Adrenal gland (tissue), 12 donors: ENCODE measurements around the gene TPST1. TPM values are rescaled to one million over a fixed set of nuclear protein-coding genes. Genes with fewer than 3 reads are reported as not detected.

ENCODE experiments used
- DNase-seq, 7 donors: peaks; one replicate each; pipeline ENCODE4 v3.0.0-alpha.2; 2019 to 2020
- H3K27ac ChIP-seq, 5 donors: fragments of 200-600 bp; sonication (generic) in 4 of 5; 1 replicate in 3 of 5; 2 replicates in 2 of 5; pipeline versions ENCODE4 v1.5.1 to v1.8.0; 2016 to 2020; ENCODE audit warnings: mild to moderate bottlenecking in 1 of 5
- H3K27me3 ChIP-seq: fragments of 200-600 bp; 2 replicates; pipeline ENCODE4 v1.8.0; 2021
- H3K36me3 ChIP-seq, 2 donors: fragments of 200-600 bp; replicated peaks in 1 of 2; 1 replicate in 1 of 2; 2 replicates in 1 of 2; pipeline versions ENCODE4 v1.5.1 to v1.8.0; 2018 to 2022
- H3K4me1 ChIP-seq, 2 donors: fragments of 200-600 bp; replicated peaks in 1 of 2; 1 replicate in 1 of 2; 2 replicates in 1 of 2; pipeline versions ENCODE4 v1.5.1 to v1.8.0; 2018 to 2021
- H3K4me3 ChIP-seq, 4 donors: fragments of 200-600 bp; sonication (generic) in 3 of 4; one replicate each; pipeline ENCODE4 v1.5.1; 2016 to 2018
- H3K9me3 ChIP-seq, 3 donors: fragments of 200-600 bp; sonication (generic) in 1 of 3; replicated peaks in 1 of 3; 1 replicate in 2 of 3; 2 replicates in 1 of 3; pipeline versions ENCODE4 v1.5.1 to v1.8.0; 2016 to 2021
- CTCF ChIP-seq, 6 experiments: fragments of 450-650 bp in 4 of 6; fragments of 200-600 bp in 2 of 6; sonication (generic) in 1 of 6; IDR thresholded peaks; 1 replicate in 5 of 6; 2 replicates in 1 of 6; pipeline versions ENCODE4 v1.5.1 to v1.8.0; 2016 to 2021; ENCODE audit warnings: antibody characterized with exemption in 6 of 6, mild to moderate bottlenecking in 2 of 6, moderate library complexity in 1 of 6
- POLR2A ChIP-seq, 2 donors: fragments of 450-650 bp; IDR thresholded peaks; one replicate each; pipeline ENCODE4 v1.6.1; 2017; ENCODE audit warnings: antibody characterized with exemption in 2 of 2, mild to moderate bottlenecking in 2 of 2, moderate library complexity in 1 of 2
- WGBS, 4 donors: extraction: QIAGEN DNeasy Blood & Tissue Kit in 2 of 4; methylation state at CpG; one replicate each; pipeline versions ENCODE4 v1.1.5 to v1.1.7; 2013 to 2017; 5-methylcytosine and 5-hydroxymethylcytosine counted together
- intact Hi-C, 2 donors: fragments of 100-400 bp; cut with DNase I; formaldehyde crosslinking; loops; one replicate each; pipeline versions ENCODE4 v1.14.1 to v1.15.0; 2022 to 2023
- polyA plus RNA-seq, 3 donors: library from polyadenylated mRNA; stranded (reverse); fragments of 200-250 nt in 2 of 3; fragments of 350-450 nt in 1 of 3; fragmentation: Illumina TruSeq in 1 of 3; extraction: RNeasy Lipid Tissue Mini Kit (QIAGEN cat#74804) in 1 of 3; gene quantifications; one replicate each; pipeline ENCODE4 v1.2.3, GENCODE V29; 2013 to 2014
- total RNA-seq, 9 donors: library from RNA; depleted of rRNA in 4 of 9; stranded (reverse); fragments of >200 nt in 4 of 9; fragments of 120-200 nt in 1 of 9; fragmentation: NEBNext Ultra II Directional in 1 of 9; extraction: Animal tissue kit (Norgen Biotek cat#: 25700) in 1 of 9; gene quantifications; one replicate each; pipeline versions ENCODE4 v1.1.0 to v1.2.4, GENCODE V29; 2013 to 2023
- donor health status: healthy with polysubstance abuse.
- donor health status: Bipolar disorder and iron deficiency.
- donor health status: DM: yes; HTN: yes; CAD: no.
- donor health status: DM: no; HTN: no; CAD: no.
- donor health status: DM: no; HTN: no; CAD: no.
- donor health status: DM: yes; HTN: yes; CAD: no.

TPST1 gene
- total and polyA plus RNA-seq, 12 donors = 6.8 to 70.2 (median 27.2) TPM

GRCh38 chr7:66246554-66247171, 41.5 kb downstream of the TPST1 start:
- no peak for DNase-seq
- Histone ChIP-seq H3K4me3 (no peak overlapping the region), H3K9me3 (no peaks in the 10 kb centered on the region), H3K27me3 (no peaks in the 10 kb centered on the region), H3K36me3 (no peaks in the 10 kb centered on the region), H3K4me1 (no peaks in the 10 kb centered on the region), H3K27ac (no peak overlapping the region)
- whole genome bisulfite sequencing, 4 donors = 94 to 100% (median 96%) methylated on average over 2 of the region's 2 CpGs
- intact Hi-C loops = no loop called here
- TF ChIP-seq CTCF (IDR thresholded peaks at IDR 0.05) = no peak
- no peak for TF ChIP-seq POLR2A (IDR thresholded peaks at IDR 0.05)

- WGBS, 4 donors = 79 to 90% (median 83%) methylated on average over 4 of the region's 4 CpGs
- Histone ChIP-seq H3K9me3 (no peaks in the 10 kb centered on the region), H3K36me3 (no peaks in the 10 kb centered on the region), H3K27ac (no peak overlapping the region), H3K4me1 (no peaks in the 10 kb centered on the region), H3K27me3 (no peaks in the 10 kb centered on the region), H3K4me3 (no peak overlapping the region)
- intact Hi-C loops = no loop called here
- TF ChIP-seq CTCF (IDR thresholded peaks at IDR 0.05) (no peak), POLR2A (IDR thresholded peaks at IDR 0.05) (no peak)
- DNase-seq = no peak
Observed at GRCh38 chr7:66247380-66248078, 42.4 kb downstream of the TPST1 start.

GRCh38 chr7:66250711-66251110, 45.6 kb downstream of the TPST1 start:
- no peaks in the 10 kb centered on the region for H3K27me3 ChIP-seq
- no peaks in the 10 kb centered on the region for H3K9me3 ChIP-seq
- no peak overlapping the region for H3K27ac ChIP-seq
- TF ChIP-seq POLR2A (IDR thresholded peaks at IDR 0.05) (no peak), CTCF (IDR thresholded peaks at IDR 0.05) (no peak)
- intact Hi-C loops = no loop called here
- WGBS, 4 donors = 62 to 73% (median 67%) methylated on average over 3 of the region's 3 CpGs
- H3K4me3 ChIP-seq = no peak overlapping the region
- DNase-seq = no peak
- H3K36me3 ChIP-seq = no peaks in the 10 kb centered on the region
- peaks cover 4 to 7% of the 10 kb centered on the region in 2 donors for H3K4me1 ChIP-seq

GRCh38 chr7:66255534-66256100, 50.5 kb downstream of the TPST1 start:
- H3K27me3 ChIP-seq = no peaks in the 10 kb centered on the region
- TF ChIP-seq CTCF (IDR thresholded peaks at IDR 0.05) = no peak
- TF ChIP-seq POLR2A (IDR thresholded peaks at IDR 0.05) = no peak
- intact Hi-C loops = no loop called here

More at GRCh38 chr7:66255534-66256100, 50.5 kb downstream of the TPST1 start:
- H3K36me3 ChIP-seq = no peaks in the 10 kb centered on the region
- H3K4me1 ChIP-seq = peaks cover 4 to 22% of the 10 kb centered on the region in 2 donors
- H3K27ac ChIP-seq = peak overlapping the region in 3 of 5 donors; percentile 14 to 75 (median 37)
- DNase-seq = no peak
- H3K4me3 ChIP-seq = no peak overlapping the region
- H3K9me3 ChIP-seq = no peaks in the 10 kb centered on the region
